ENCODE measurements around the gene PRKCA. TPM values are rescaled to one million over a fixed set of nuclear protein-coding genes. Genes with fewer than 3 reads are reported as not detected.

The PRKCA gene
- total RNA-seq, 1 donor from 2014 or later, result 80.1 TPM

GRCh38 chr17:66411520-66411919 is 109.1 kb downstream of the PRKCA start:
- H3K36me3 Mint-ChIP-seq (ENCODE audit: unreplicated experiment), result no peaks in the 10 kb centered on the region
- H3K4me3 Mint-ChIP-seq (ENCODE audit: unreplicated experiment), result no peak overlapping the region
- H3K27me3 Mint-ChIP-seq (ENCODE audit: unreplicated experiment), result no peaks in the 10 kb centered on the region
- DNase-seq (ENCODE audit: extremely low spot score, unreplicated experiment), result no peak
- H3K4me1 Mint-ChIP-seq (ENCODE audit: unreplicated experiment), result peaks cover 15% of the 10 kb centered on the region
- no peak for TF ChIP-seq CTCF (IDR thresholded peaks at IDR 0.05)
- no peak overlapping the region for H3K27ac Mint-ChIP-seq (ENCODE audit: unreplicated experiment)
- no peaks in the 10 kb centered on the region for H3K9me3 Mint-ChIP-seq (ENCODE audit: unreplicated experiment)

GRCh38 chr17:66412857-66413558 is 110.6 kb downstream of the PRKCA start:
- no peak for DNase-seq (ENCODE audit: extremely low spot score, unreplicated experiment)
- TF ChIP-seq CTCF (IDR thresholded peaks at IDR 0.05), result no peak
- H3K9me3 Mint-ChIP-seq (ENCODE audit: unreplicated experiment), result no peaks in the 10 kb centered on the region
- H3K27ac Mint-ChIP-seq (ENCODE audit: unreplicated experiment), result no peak overlapping the region
- H3K27me3 Mint-ChIP-seq (ENCODE audit: unreplicated experiment), result no peaks in the 10 kb centered on the region
- no peaks in the 10 kb centered on the region for H3K36me3 Mint-ChIP-seq (ENCODE audit: unreplicated experiment)
- H3K4me3 Mint-ChIP-seq (ENCODE audit: unreplicated experiment), result no peak overlapping the region
- H3K4me1 Mint-ChIP-seq (ENCODE audit: unreplicated experiment), result peaks cover 15% of the 10 kb centered on the region

- no peak overlapping the region for H3K27ac Mint-ChIP-seq (ENCODE audit: unreplicated experiment)
- no peak for TF ChIP-seq CTCF (IDR thresholded peaks at IDR 0.05)
- H3K4me3 Mint-ChIP-seq (ENCODE audit: unreplicated experiment), result no peak overlapping the region
- DNase-seq (ENCODE audit: extremely low spot score, unreplicated experiment), result no peak
- H3K9me3 Mint-ChIP-seq (ENCODE audit: unreplicated experiment), result no peaks in the 10 kb centered on the region
- H3K4me1 Mint-ChIP-seq (ENCODE audit: unreplicated experiment), result peaks cover 15% of the 10 kb centered on the region
- no peaks in the 10 kb centered on the region for H3K36me3 Mint-ChIP-seq (ENCODE audit: unreplicated experiment)
- H3K27me3 Mint-ChIP-seq (ENCODE audit: unreplicated experiment), result no peaks in the 10 kb centered on the region
Observed at GRCh38 chr17:66413559-66414520, 111.4 kb downstream of the PRKCA start.

- H3K27ac Mint-ChIP-seq (ENCODE audit: unreplicated experiment), result no peak overlapping the region
- no peak for DNase-seq (ENCODE audit: extremely low spot score, unreplicated experiment)
- H3K4me3 Mint-ChIP-seq (ENCODE audit: unreplicated experiment), result no peak overlapping the region
- peaks cover 15% of the 10 kb centered on the region for H3K4me1 Mint-ChIP-seq (ENCODE audit: unreplicated experiment)
- no peaks in the 10 kb centered on the region for H3K36me3 Mint-ChIP-seq (ENCODE audit: unreplicated experiment)
- H3K27me3 Mint-ChIP-seq (ENCODE audit: unreplicated experiment), result no peaks in the 10 kb centered on the region
- H3K9me3 Mint-ChIP-seq (ENCODE audit: unreplicated experiment), result no peaks in the 10 kb centered on the region
- TF ChIP-seq CTCF (IDR thresholded peaks at IDR 0.05), result no peak
Observed at GRCh38 chr17:66414561-66415175, 112.3 kb downstream of the PRKCA start.

Measured in osteocyte (in vitro differentiated cells).